ENCODE data around the gene EPN1.

- no peak for TF ChIP-seq CTCF (optimal IDR thresholded peaks at IDR 0.05 in 1 of 3, IDR thresholded peaks at IDR 0.05 in 1 of 3, conservative IDR thresholded peaks at IDR 0.05 in 1 of 3; ENCODE audit: extremely low read depth in 1 of 3, insufficient read depth in 2 of 3, low read length in 3 of 3)
- TF ChIP-seq EZH2 (IDR thresholded peaks at IDR 0.05; ENCODE audit: low read length): no peak
These were observed 41.5 kb downstream of the EPN1 start for GRCh38 chr19:55716531-55716930.
